Subcutaneous preadipocyte (primary cell): ENCODE data around the gene RASIP1. TPM values are rescaled to one million over a fixed set of nuclear protein-coding genes. Genes with fewer than 3 reads are reported as not detected.

ENCODE experiments used
- total RNA-seq: library from RNA; depleted of rRNA; stranded (reverse); fragments of >200 nt; gene quantifications from 2 replicates; pipeline ENCODE4 v1.2.3, GENCODE V29; 2012

The RASIP1 gene
- 2.9 and 3.5 TPM in 2 replicates for total RNA-seq

GRCh38 chr19:48740164-48740972, at the start of gene RASIP1:
TSS of gene RASIP1 (minus strand) at chr19:48740610. CDS start at chr19:48740282, 328 bp downstream.

DNA sequence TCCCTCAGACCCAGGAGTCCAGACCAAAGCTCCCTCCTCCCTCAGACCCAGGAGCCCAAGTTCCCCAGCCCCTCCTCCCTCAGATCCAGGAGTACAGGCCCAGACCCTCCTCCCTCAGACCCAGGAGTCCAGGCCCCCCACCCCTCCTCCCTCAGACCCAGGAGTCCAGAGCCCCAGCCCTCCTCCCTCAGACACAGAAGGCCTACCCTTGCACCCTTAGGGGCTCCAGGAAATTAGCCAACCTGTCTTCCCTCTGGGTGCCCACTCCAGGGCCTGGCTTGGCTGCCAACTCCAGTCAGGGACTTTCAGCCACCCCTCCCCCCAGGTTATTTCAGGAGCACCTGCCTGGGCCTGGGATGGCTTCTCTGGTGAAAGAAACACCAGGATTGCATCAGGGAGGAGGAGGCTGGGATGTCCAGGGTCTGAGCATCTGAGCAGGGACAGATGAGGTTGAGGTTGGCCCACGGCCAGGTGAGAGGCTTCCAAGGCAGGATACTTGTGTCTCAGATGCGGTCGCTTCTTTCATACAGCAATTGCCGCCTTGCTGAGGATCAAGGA, 14.8 kb upstream of the RASIP1 start, which contains the start of gene FGF21:
TSS of gene FGF21 (plus strand) at position 441 of the 558 bp plus-strand sequence. CDS start 713 bp downstream, outside the sequence.

DNA sequence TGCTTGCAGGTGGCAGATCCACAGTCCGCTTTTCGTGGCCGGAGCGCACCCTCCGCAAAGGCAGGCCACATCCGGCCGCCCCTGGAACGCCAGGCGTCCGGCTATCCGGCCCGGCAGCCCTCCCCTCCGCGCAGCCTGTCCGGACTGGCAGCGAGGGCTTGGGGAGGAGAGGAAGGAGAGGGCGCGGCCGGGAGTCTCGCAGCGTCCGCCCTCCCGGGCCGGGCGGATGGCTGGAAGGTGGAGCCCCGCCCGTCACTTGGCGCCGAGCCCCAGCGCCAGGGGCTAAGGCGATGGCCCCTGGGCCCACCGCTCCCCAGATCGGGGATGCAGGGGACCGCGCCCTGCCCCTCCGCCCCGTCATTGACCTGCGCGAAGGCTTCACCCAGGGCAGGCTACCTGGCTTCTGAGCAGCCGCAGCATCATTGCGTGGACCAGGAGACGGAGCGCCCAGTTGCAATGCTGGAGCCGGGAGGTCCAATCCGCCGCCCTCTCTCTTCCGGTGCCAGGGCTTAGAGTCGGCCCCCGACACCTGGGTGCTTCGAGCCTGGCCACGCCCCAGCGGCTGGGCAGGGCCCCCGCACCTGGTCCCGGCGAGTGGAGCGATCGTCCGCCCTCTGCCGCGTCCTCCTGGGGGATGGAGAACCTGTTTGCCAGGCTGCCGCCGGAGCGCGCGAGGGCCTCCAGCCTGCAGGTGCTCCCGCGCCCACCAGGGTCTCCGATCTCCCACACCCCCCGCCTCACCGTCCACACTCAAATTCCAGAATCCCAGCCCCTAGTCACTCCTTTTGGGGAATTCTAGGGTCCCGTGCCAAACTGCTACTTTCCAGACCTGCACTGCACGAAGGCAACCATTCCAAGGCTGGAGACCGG, 12.3 kb upstream of the RASIP1 start, which contains the start of gene FUT1:
TSS of gene FUT1 (minus strand) at position 146 of the 870 bp plus-strand sequence. CDS start 1,360 bp downstream, outside the sequence.

GRCh38 chr19:48746738-48747575, 6.5 kb upstream of the RASIP1 start, which contains the start of gene IZUMO1:
TSS of gene IZUMO1 (minus strand) at chr19:48746909. CDS start at chr19:48745859, 1,050 bp downstream.

DNA sequence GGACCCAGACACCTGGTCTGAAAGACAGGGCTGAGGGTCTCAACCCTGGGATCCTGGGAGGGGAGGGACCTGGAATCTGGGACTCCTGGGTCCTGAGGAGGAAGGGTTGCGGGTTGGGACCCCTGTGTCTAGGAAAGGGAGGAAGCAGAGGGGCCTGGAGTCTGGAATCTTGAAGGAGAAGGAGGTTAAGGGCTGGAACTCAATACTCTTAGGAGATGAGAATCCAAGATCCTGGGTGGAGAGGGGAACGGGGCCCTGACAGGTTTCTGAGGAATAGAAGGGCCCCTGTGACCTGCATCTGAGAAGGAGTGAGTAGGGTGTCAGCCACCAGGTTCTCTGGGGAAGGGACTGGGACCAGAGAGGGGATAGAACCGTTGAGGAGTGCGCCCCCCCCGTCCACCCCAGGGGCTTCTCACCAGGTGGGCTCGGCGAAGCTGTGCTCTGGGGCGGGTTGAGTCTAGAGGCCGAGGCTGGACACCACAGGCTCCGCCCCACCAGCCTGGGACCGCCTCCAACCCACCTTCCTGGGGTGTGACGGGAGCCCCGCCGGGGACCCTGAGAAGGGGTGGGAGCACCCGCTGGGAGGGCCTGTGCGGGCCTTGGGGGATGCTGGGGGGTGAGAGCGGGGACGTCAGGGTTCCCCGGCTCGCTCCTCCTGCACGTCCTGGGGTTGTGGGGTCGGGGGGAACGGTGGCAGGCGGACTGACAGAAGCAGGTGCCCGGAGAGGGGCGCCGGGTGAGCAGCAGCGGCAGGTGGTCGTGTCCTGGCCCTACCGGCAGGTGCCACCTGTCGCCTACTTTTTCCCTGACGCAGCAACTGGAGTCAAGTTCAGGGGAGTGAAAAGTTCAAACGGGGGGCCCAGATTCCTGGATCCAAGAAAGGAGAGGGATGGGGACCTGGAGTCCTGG, 20.9 kb downstream of the RASIP1 start, which contains the start of gene MAMSTR:
TSS of gene MAMSTR (minus strand) at position 463 of the 909 bp plus-strand sequence. CDS start 694 bp downstream, outside the sequence.

DNA sequence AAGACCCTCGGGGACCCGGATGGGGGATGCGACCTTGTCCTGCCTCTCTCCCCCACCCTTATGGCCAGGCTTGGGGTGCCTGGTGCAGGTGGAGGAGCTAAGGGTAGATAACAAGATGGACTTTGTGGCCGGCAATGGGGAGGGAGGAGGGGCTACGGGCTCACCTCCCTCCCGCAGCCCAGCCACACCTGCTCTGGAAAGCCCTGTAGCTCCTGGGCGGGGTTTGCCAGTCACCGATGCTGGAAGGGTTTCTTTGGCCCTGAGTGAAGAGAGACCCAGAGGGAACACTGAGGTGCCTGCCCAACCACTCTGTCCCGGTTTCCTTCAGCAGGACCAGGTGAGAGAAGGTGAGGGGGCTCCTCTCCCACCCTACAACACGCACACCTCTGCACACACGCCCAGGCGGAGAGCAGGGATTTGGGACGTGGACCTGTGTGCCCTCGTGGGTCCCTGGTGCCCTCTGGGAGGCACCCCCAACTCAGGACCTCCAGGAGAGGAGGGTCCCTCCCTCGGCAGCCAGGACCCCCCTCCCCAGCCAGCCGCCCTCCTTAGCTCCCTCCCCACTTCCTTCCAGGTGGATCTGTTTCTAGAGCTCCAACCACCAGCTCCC, 44.6 kb downstream of the RASIP1 start, which contains the start of gene FUT2:
TSS of gene FUT2 (plus strand) at position 229 of the 610 bp plus-strand sequence. CDS start 6,986 bp downstream, outside the sequence.

GRCh38 chr19:48672994-48673393, 67.4 kb downstream of the RASIP1 start, which contains the start of gene NTN5:
TSS of gene NTN5 (minus strand) at chr19:48673017. CDS start at chr19:48670986, 2,031 bp downstream.

Other genes with a start within 250 kb of the RASIP1 start
- gene LMTK3, start 228.8 kb downstream of the RASIP1 start, total RNA-seq: not detected in 2 replicates
- gene SULT2B1, start 188.4 kb downstream of the RASIP1 start, total RNA-seq: not detected in 2 replicates
- not detected in 2 replicates for gene SPACA4, start 133.9 kb downstream of the RASIP1 start, total RNA-seq
- gene FAM83E, start 125.5 kb downstream of the RASIP1 start, total RNA-seq: under 0.01 and 1.4 TPM in 2 replicates
- 1,644 and 2,294 TPM in 2 replicates for gene RPL18, start 121.4 kb downstream of the RASIP1 start, total RNA-seq
- gene SPHK2, start 121.1 kb downstream of the RASIP1 start, total RNA-seq: 9.2 and 11.5 TPM in 2 replicates
- gene DBP, start 103.2 kb downstream of the RASIP1 start, total RNA-seq: 1.6 and 5.9 TPM in 2 replicates
- 0.39 and 1.1 TPM in 2 replicates for gene CA11, start 94.4 kb downstream of the RASIP1 start, total RNA-seq
- under 0.01 TPM in 1 of 2 replicates, not detected in the other for gene NTN5, start 67.6 kb downstream of the RASIP1 start, total RNA-seq
- gene FUT2, start 44.6 kb downstream of the RASIP1 start, total RNA-seq: not detected in 2 replicates
- gene MAMSTR, start 20.9 kb downstream of the RASIP1 start, total RNA-seq: 1.4 and 2.2 TPM in 2 replicates
- gene IZUMO1, start 6.3 kb upstream of the RASIP1 start, total RNA-seq: not detected in 2 replicates
- gene FUT1, start 12.0 kb upstream of the RASIP1 start, total RNA-seq: 0.20 TPM in 1 of 2 replicates, not detected in the other
- not detected in 2 replicates for gene FGF21, start 14.9 kb upstream of the RASIP1 start, total RNA-seq
- 43.7 and 44.2 TPM in 2 replicates for gene BCAT2, start 70.4 kb upstream of the RASIP1 start, total RNA-seq
- gene HSD17B14, start 95.9 kb upstream of the RASIP1 start, total RNA-seq: 1.1 and 1.4 TPM in 2 replicates
- 16.4 and 21.3 TPM in 2 replicates for gene PLEKHA4, start 128.0 kb upstream of the RASIP1 start, total RNA-seq
- gene PPP1R15A, start 131.8 kb upstream of the RASIP1 start, total RNA-seq: 41.5 and 55.9 TPM in 2 replicates
- 0.37 TPM in 1 of 2 replicates, not detected in the other for gene TULP2, start 158.1 kb upstream of the RASIP1 start, total RNA-seq
- gene NUCB1, start 159.7 kb upstream of the RASIP1 start, total RNA-seq: 134 and 211 TPM in 2 replicates
- not detected in 2 replicates for gene DHDH, start 193.1 kb upstream of the RASIP1 start, total RNA-seq
- gene BAX, start 214.3 kb upstream of the RASIP1 start, total RNA-seq: 47.0 and 70.8 TPM in 2 replicates
- gene FTL, start 224.7 kb upstream of the RASIP1 start, total RNA-seq: 2,886 and 3,269 TPM in 2 replicates